GM23338 (cell line): ENCODE data around the gene RSRC1. TPM values are rescaled to one million over a fixed set of nuclear protein-coding genes. Genes with fewer than 3 reads are reported as not detected.
"Not testable (repeated sequence)": the region's sequence is repeated elsewhere in the genome, so short reads cannot be mapped to it uniquely, and the experiment has no call there.

Source experiments
- ATAC-seq: fragments of 200-7000 bp; cut with Tn5 transposase; 3 replicates; pipeline ENCODE4 v1.9.1; 2020
- DNase-seq: peaks from one replicate; pipeline ENCODE4 v3.0.0-alpha.2; 2015; ENCODE audit warnings: low spot score
- H2AFZ ChIP-seq: fragments of 200-600 bp; sonication (generic); 2 replicates; pipeline ENCODE4 v1.8.0; 2016; ENCODE audit warnings: antibody characterized with exemption, mild to moderate bottlenecking, moderate library complexity
- H3F3A ChIP-seq: fragments of 200-600 bp; sonication (generic); replicated peaks from 2 replicates; pipeline ENCODE4 v1.8.0; 2017; ENCODE audit warnings: antibody characterized with exemption, mixed run types, low read depth
- H3K27ac ChIP-seq: fragments of 200-600 bp; sonication (generic); 2 replicates; pipeline ENCODE4 v1.6.1; 2016; ENCODE audit warnings: low read depth
- H3K27me3 ChIP-seq: fragments of 200-600 bp; sonication (generic); 2 replicates; pipeline ENCODE4 v1.8.0; 2016; ENCODE audit warnings: mild to moderate bottlenecking, mixed run types, moderate library complexity; ENCODE audit not compliant: insufficient read depth
- H3K36me3 ChIP-seq: fragments of 200-600 bp; sonication (generic); 2 replicates; pipeline ENCODE4 v1.8.0; 2016; ENCODE audit warnings: mild to moderate bottlenecking; ENCODE audit not compliant: insufficient read depth
- H3K4me1 ChIP-seq: fragments of 200-600 bp; sonication (generic); 2 replicates; pipeline ENCODE4 v1.8.0; 2016; ENCODE audit warnings: mild to moderate bottlenecking, moderate library complexity; ENCODE audit not compliant: insufficient read depth
- H3K4me2 ChIP-seq: fragments of 200-600 bp; sonication (generic); 2 replicates; pipeline ENCODE4 v1.7.1; 2017; ENCODE audit warnings: mixed run types
- H3K4me3 ChIP-seq: fragments of 200-600 bp; sonication (generic); 2 replicates; pipeline ENCODE4 v1.6.1; 2016; ENCODE audit warnings: mixed run types
- H3K79me2 ChIP-seq: fragments of 200-600 bp; sonication (generic); replicated peaks from 2 replicates; pipeline ENCODE4 v1.8.0; 2017; ENCODE audit warnings: mild to moderate bottlenecking; ENCODE audit not compliant: insufficient read depth
- H3K9me2 ChIP-seq: fragments of 200-600 bp; sonication (generic); 2 replicates; pipeline ENCODE4 v1.8.0; 2017; ENCODE audit not compliant: insufficient read depth
- H4K20me1 ChIP-seq: fragments of 200-600 bp; sonication (generic); replicated peaks from 2 replicates; pipeline ENCODE4 v1.8.0; 2017; ENCODE audit warnings: mild to moderate bottlenecking; ENCODE audit not compliant: insufficient read depth
- H3K27ac Mint-ChIP-seq: 2 replicates; pipeline ENCODE4 v1.8.0; 2020; ENCODE audit warnings: inconsistent platforms, mild to moderate bottlenecking, moderate library complexity, mixed read lengths
- H3K27me3 Mint-ChIP-seq: 3 replicates; pipeline ENCODE4 v1.8.0; 2022; ENCODE audit warnings: low read depth, mild to moderate bottlenecking, moderate library complexity, mixed read lengths, inconsistent platforms; ENCODE audit not compliant: insufficient read depth, poor library complexity
- H3K36me3 Mint-ChIP-seq: 3 replicates; pipeline ENCODE4 v1.8.0; 2021; ENCODE audit warnings: low read depth, mild to moderate bottlenecking, inconsistent platforms, moderate library complexity, mixed read lengths
- H3K4me1 Mint-ChIP-seq: 3 replicates; pipeline ENCODE4 v1.8.0; 2020; ENCODE audit warnings: mild to moderate bottlenecking, inconsistent platforms, mixed read lengths
- H3K4me3 Mint-ChIP-seq: 3 replicates; pipeline ENCODE4 v1.8.0; 2021; ENCODE audit warnings: moderate library complexity, mild to moderate bottlenecking, inconsistent platforms, mixed read lengths
- H3K9me3 Mint-ChIP-seq: 3 replicates; pipeline ENCODE4 v1.8.0; 2020; ENCODE audit warnings: moderate library complexity, mild to moderate bottlenecking, inconsistent platforms, mixed read lengths
- CTCF ChIP-seq, 2 experiments: fragments of 200-600 bp in 1 of 2; sonication (generic) in 1 of 2; conservative IDR thresholded peaks; 2 replicates each; pipeline versions ENCODE4 v1.5.1 to v1.6.1; 2016 to 2017; ENCODE audit warnings: antibody characterized with exemption in 2 of 2, low read depth in 2 of 2, mild to moderate bottlenecking in 2 of 2, moderate library complexity in 1 of 2
- NANOG ChIP-seq: IDR thresholded peaks from 2 replicates; pipeline ENCODE4 v1.6.1; 2016; ENCODE audit warnings: antibody characterized with exemption, borderline replicate concordance
- REST ChIP-seq: IDR thresholded peaks from one replicate; pipeline ENCODE4 v1.6.1; 2018; ENCODE audit warnings: antibody characterized with exemption; ENCODE audit not compliant: unreplicated experiment
- STAT1 ChIP-seq: IDR thresholded peaks from one replicate; pipeline ENCODE4 v1.6.1; 2016; ENCODE audit warnings: antibody characterized with exemption; ENCODE audit not compliant: unreplicated experiment
- ZNF114 ChIP-seq: fragments of 250-450 bp; sonication (Bioruptor Pico); IDR thresholded peaks from 2 replicates; pipeline ENCODE4 v1.5.0; 2020; ENCODE audit warnings: mild to moderate bottlenecking, moderate library complexity
- ZNF331 ChIP-seq: fragments of 250-450 bp; sonication (Bioruptor Pico); IDR thresholded peaks from 2 replicates; pipeline ENCODE4 v1.5.0; 2020; ENCODE audit warnings: low read depth, mild to moderate bottlenecking, moderate library complexity
- polyA plus RNA-seq: library from polyadenylated mRNA; unstranded; fragments of >200 nt; fragmentation: Nextera tagmentation; extraction: Ambion mirVana; gene quantifications from 2 replicates; pipeline ENCODE4 v1.2.1, GENCODE V29; 2016
- total RNA-seq: library from RNA; depleted of rRNA; stranded (reverse); fragments of >200 nt; shearing (Covaris generic); gene quantifications from 2 replicates; pipeline ENCODE4 v1.2.3, GENCODE V29; 2014

RSRC1 gene
- total and polyA plus RNA-seq, 2 experiments from 2014 or later = 32.5 to 76.8 TPM

DNA sequence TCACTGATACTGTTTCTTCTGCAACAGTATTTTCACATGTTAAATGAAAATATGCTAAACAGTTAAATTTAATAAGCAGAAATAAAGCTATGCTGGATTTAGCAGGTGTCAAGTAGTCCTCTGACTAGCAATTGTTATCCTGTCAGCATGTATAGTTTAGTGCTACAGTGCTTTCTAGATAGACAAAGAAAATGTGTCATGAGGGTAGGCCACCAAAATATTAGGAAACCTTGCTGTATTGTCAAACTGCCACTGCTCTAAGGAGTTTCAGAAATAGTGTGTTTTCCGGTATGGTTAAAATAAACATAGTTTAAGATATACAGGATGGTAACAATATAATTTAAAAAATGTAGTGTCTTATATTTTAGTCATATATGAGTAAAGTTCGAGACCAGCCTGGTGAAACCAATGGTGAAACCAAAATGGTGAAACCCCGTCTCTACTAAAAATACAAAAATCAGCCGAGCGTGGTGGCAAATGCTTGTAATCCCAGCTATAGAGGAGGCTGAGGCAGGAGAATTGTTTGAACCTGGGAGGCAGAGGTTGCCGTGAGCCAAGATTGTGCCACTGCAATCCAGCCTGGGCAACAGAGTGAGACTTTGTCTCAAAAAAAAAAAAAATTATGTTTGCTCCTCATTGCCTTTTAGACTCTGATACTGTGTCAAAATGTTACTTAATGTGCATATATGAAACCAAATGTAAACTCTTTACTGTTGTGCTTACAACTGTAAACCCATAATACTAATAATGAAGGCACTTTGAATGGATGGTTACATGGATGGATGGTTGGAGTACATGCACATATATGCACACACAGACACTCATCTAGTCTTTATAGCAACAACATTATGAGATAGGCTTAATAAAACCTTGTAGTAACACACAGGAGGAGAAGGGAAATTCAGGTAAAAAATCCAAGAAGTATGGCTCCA is 204.8 kb downstream of the RSRC1 start:
- Histone ChIP-seq H3K27ac (no peak overlapping the region), H3K36me3 (no peaks in the 10 kb centered on the region), H3K9me2 (no peaks in the 10 kb centered on the region), H3F3A (no peaks in the 10 kb centered on the region), H3K79me2 (no peaks in the 10 kb centered on the region), H3K4me1 (no peaks in the 10 kb centered on the region), H3K4me3 (no peak overlapping the region), H4K20me1 (no peaks in the 10 kb centered on the region), H2AFZ (no peak overlapping the region), H3K27me3 (no peaks in the 10 kb centered on the region), H3K4me2 (no peak overlapping the region)
- Mint-ChIP-seq H3K4me1 (no peaks in the 10 kb centered on the region), H3K27ac (no peak overlapping the region), H3K9me3 (no peaks in the 10 kb centered on the region), H3K36me3 (no peaks in the 10 kb centered on the region), H3K4me3 (no peak overlapping the region), H3K27me3 (peaks cover 2% of the 10 kb centered on the region)
- TF ChIP-seq ZNF114 (CRISPR knock-in tag) (no peak), ZNF331 (CRISPR knock-in tag) (no peak), STAT1 (no peak), NANOG (no peak), REST (no peak), CTCF (conservative IDR thresholded peaks at IDR 0.05; ENCODE audit: low read depth in 2 of 2) (no peak)
- no peak for DNase-seq
- ATAC-seq = no peak

DNA sequence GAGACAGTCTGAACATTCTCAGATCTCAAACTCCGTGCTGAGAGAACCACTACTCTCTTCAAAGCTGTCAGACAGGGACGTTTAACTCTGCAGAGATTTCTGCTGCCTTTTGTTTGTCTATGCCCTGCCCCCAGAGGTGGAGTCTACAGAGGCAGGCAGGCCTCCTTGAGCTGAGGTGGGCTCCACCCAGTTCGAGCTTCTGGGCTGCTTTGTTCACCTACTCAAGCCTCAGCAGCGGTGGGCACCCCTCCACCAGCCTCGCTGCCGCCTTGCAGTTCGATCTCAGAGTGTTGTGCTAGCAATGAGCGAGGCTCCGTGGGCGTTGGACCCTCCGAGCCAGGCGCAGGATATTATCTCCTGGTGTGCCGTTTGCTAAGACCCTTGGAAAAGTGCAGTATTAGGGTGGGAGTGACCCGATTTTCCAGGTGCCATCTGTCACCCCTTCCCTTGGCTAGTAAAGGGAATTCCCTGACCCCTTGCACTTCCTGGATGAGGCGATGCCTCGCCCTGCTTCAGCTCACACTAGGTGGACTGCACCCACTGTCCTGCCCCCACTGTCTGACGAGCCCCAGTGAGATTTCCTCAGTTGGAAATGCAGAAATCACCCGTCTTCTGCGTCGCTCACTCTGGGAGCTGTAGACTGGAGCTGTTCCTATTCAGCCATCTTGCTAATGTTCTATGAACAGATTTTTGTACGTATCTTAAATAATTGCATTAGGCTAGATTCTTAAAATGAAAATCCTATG is 220.0 kb downstream of the RSRC1 start:
- not testable (repeated sequence) for H3K9me3 Mint-ChIP-seq, H3K27me3 ChIP-seq, H3K36me3 Mint-ChIP-seq, H3F3A ChIP-seq, H3K27ac Mint-ChIP-seq, H3K36me3 ChIP-seq, H2AFZ ChIP-seq, H3K9me2 ChIP-seq, H3K27me3 Mint-ChIP-seq, H3K79me2 ChIP-seq, H4K20me1 ChIP-seq, H3K27ac ChIP-seq, H3K4me1 ChIP-seq
- Mint-ChIP-seq H3K4me1 (peaks cover 15% of the 10 kb centered on the region), H3K4me3 (peak overlapping the region; percentile 53; the same call in 2 of the 3 replicates)
- Histone ChIP-seq H3K4me3 (peak overlapping the region; percentile 38; the same call in 1 of the 2 replicates), H3K4me2 (peak overlapping the region; percentile 57)
- peak; percentile 44; the same call in 2 of the 3 replicates for ATAC-seq
- DNase-seq = peak; percentile 33
